BE2C (cell line): ENCODE results near the gene MYF5. TPM values are rescaled to one million over a fixed set of nuclear protein-coding genes. Genes with fewer than 3 reads are reported as not detected.
"Not testable (repeated sequence)": the region's sequence is repeated elsewhere in the genome, so short reads cannot be mapped to it uniquely, and the experiment has no call there.

Experiments used
- DNase-seq: peaks from one replicate; pipeline ENCODE4 v3.0.0-alpha.2; 2020
- H3K27me3 ChIP-seq: fragments of 250-450 bp; sonication (Bioruptor Pico); 2 replicates; pipeline ENCODE4 v1.5.1; 2020; ENCODE audit warnings: mild to moderate bottlenecking
- H3K36me3 ChIP-seq: fragments of 250-450 bp; sonication (Bioruptor Pico); 2 replicates; pipeline ENCODE4 v1.5.1; 2020; ENCODE audit warnings: mild to moderate bottlenecking
- H3K4me1 ChIP-seq: fragments of 250-450 bp; sonication (Bioruptor Pico); 2 replicates; pipeline ENCODE4 v1.5.1; 2020
- H3K4me3 ChIP-seq: 2 replicates; pipeline ENCODE4 v1.5.1; 2011; ENCODE audit warnings: low read depth, low read length
- H3K9me3 ChIP-seq: fragments of 250-450 bp; sonication (Bioruptor Pico); 2 replicates; pipeline ENCODE4 v1.5.1; 2020
- polyA plus RNA-seq: library from polyadenylated mRNA; unstranded; fragments of >200 nt; gene quantifications from one replicate; pipeline ENCODE4 v1.2.1, GENCODE V29; 2012; ENCODE audit warnings: low read depth, missing spikeins; ENCODE audit not compliant: insufficient read length, insufficient read depth
- TF ChIP-seq, protein P1 (sequence below): IDR thresholded peaks from 2 replicates; pipeline ENCODE4 v1.5.1; 2012; ENCODE audit warnings: mild to moderate bottlenecking, low read depth, low read length

MYF5 gene
- polyA plus RNA-seq: not detected

DNA sequence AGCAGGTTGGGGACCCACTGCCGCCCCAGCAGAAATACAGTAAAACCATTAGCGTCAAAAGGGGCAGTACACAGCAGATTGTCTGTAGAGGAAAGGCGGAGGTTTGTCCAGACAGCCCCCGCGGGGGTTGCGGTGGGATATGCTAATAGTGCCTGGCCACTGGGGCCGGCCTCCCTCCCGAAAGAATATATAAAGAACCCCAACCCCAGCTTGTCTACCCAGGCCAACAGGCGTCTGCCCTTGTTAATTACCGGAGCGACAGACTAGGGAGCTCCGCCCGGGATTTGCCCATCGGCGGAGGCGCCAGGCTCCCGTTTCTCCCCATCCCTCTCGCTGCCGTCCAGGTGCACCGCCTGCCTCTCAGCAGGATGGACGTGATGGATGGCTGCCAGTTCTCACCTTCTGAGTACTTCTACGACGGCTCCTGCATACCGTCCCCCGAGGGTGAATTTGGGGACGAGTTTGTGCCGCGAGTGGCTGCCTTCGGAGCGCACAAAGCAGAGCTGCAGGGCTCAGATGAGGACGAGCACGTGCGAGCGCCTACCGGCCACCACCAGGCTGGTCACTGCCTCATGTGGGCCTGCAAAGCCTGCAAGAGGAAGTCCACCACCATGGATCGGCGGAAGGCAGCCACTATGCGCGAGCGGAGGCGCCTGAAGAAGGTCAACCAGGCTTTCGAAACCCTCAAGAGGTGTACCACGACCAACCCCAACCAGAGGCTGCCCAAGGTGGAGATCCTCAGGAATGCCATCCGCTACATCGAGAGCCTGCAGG, at the start of gene MYF5:
Gene MYF5, plus strand, starts transcription at position 217 of the 774 bp plus-strand sequence. Its CDS starts 152 bp downstream, at position 369.
- DNase-seq: no peak
- H3K9me3 ChIP-seq: no peaks in the 10 kb centered on the region
- H3K4me3 ChIP-seq: no peak within 1 kb of the TSS
- no peaks in the 10 kb centered on the region for H3K36me3 ChIP-seq
- H3K4me1 ChIP-seq: no peaks in the 10 kb centered on the region
- TF ChIP-seq, protein P1, sequence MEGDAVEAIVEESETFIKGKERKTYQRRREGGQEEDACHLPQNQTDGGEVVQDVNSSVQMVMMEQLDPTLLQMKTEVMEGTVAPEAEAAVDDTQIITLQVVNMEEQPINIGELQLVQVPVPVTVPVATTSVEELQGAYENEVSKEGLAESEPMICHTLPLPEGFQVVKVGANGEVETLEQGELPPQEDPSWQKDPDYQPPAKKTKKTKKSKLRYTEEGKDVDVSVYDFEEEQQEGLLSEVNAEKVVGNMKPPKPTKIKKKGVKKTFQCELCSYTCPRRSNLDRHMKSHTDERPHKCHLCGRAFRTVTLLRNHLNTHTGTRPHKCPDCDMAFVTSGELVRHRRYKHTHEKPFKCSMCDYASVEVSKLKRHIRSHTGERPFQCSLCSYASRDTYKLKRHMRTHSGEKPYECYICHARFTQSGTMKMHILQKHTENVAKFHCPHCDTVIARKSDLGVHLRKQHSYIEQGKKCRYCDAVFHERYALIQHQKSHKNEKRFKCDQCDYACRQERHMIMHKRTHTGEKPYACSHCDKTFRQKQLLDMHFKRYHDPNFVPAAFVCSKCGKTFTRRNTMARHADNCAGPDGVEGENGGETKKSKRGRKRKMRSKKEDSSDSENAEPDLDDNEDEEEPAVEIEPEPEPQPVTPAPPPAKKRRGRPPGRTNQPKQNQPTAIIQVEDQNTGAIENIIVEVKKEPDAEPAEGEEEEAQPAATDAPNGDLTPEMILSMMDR: no peak
- H3K27me3 ChIP-seq: peaks cover 50% of the 10 kb centered on the region

DNA sequence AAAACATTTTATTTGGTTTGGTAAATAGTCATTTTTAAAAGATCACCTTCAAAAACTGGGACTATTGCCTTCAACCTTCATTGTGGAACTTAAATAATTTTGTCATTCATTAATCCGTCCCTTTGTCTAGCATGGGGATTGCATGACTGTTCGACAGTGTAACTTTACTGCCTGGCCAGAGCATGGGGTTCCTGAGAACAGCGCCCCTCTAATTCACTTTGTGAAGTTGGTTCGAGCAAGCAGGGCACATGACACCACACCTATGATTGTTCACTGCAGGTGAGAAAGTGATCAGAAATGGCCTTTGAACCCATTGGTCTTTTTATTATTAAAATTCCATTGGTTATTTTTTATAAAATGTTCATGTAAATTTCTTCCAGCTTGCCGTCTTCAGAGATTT, 46.5 kb upstream of the MYF5 start:
- Histone ChIP-seq H3K4me1 (no peaks in the 10 kb centered on the region), H3K27me3 (no peaks in the 10 kb centered on the region; the same call in 1 of the 2 replicates), H3K9me3 (no peaks in the 10 kb centered on the region), H3K36me3 (no peaks in the 10 kb centered on the region), H3K4me3 (no peak overlapping the region)
- DNase-seq: no peak
- TF ChIP-seq, protein P1: no peak

DNA sequence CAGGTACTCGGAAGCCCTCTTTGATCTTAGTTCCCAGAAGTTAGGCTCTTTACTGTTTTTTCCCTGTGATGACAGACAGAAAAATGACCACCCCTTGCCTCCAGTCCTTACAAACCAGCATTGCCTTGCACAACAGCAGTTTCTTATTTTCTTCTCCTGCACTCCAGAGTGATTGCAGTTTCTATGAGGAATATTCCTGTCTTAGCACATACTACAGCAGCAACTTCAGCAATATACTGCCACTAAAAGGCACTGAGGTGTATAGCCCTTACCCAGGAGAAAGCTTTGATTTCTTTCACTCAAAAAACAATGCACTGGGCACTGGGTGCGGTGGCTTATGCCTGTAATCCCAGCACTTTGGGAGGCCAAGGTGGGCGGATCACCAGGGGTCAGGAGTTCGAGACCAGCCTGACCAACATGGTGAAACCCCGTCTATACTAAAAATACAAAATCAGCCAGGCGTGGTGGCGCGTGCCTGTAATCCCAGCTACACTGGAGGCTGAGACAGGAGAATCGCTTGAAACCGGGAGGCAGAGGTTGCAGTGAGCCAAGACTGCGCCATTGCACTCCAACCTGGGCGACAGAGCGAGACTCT, 40.6 kb upstream of the MYF5 start:
- H3K9me3 ChIP-seq, H3K4me3 ChIP-seq, DNase-seq, H3K36me3 ChIP-seq, H3K4me1 ChIP-seq: not testable (repeated sequence)
- H3K27me3 ChIP-seq: peaks cover 20% of the 10 kb centered on the region

DNA sequence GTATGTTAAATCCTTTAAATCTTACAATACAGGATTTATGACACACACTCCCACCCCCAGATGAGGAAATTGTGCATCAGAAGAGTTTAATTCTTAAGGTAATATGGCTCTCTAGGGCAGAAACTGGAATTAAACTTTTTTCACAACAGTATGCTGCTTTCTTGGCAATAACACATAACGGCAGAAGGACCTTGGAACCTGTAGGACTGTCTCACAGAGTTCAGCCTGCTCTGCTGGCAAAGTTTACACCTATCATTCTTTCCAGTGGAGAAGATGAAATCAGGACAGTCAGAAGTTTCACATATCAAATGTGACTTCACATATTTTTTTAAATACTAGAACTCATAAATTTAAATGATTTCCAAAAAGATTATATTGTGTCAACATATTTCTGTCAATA, 39.9 kb upstream of the MYF5 start:
- no peak overlapping the region for H3K4me3 ChIP-seq
- DNase-seq: no peak
- no peaks in the 10 kb centered on the region for H3K36me3 ChIP-seq
- H3K9me3 ChIP-seq: no peaks in the 10 kb centered on the region
- H3K27me3 ChIP-seq: peaks cover 27% of the 10 kb centered on the region
- TF ChIP-seq, protein P1: no peak
- H3K4me1 ChIP-seq: no peaks in the 10 kb centered on the region

DNA sequence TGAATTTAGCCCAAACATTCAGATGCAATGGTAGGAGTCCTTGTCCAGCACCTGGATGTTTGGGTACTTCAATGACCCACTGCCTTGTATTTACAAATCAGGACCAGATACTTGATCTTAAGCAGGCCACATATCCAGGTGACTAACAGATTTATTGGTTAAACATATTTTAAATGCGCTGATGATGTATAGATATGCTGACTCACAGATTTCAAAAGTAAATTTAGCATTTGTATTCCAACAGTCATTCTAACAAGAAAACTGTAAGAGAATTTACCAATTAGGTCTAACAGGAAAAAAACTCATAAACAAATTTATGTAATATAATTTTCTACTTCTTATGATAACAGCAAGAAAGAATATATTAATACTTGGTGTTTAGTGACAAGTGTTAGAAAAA, 38.7 kb upstream of the MYF5 start:
- TF ChIP-seq, protein P1: no peak
- no peak for DNase-seq
- Histone ChIP-seq H3K27me3 (peaks cover 28% of the 10 kb centered on the region), H3K36me3 (no peaks in the 10 kb centered on the region), H3K4me1 (no peaks in the 10 kb centered on the region), H3K9me3 (no peaks in the 10 kb centered on the region), H3K4me3 (no peak overlapping the region)

DNA sequence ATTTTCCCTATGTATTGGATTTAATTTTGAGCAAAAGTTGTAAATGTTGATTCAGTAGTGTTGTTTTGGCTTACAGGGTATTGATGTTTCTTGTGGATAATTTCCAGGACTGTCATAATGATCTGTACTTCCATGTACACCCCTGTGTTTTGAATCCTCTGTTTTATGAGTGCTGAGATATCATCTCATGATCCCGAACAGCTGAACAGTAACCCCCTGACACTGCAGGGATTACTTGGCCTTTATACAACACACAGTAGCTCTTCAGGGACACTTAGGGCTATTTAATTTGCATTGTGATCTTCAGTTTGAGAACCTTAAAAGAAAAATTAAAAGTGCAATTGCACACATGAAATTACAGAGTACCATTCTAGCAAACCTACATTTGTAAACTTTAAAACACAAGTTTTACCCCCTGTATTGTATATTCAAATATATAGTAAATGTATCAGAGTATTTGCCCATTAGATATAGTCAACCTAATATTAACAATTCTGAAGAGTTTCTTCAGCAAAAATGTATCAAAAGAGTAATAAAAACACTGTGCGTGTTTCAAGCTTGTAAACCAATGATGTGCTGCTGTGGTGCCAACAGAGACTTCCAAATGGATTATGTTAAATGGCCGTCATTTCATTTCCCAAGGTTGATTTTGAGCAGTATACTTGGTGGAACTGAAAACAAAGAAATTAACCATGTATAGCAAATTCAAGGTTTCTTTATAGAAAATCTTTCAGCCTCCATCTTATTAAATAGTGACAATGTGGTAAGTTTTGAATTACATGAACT, 37.2 kb upstream of the MYF5 start:
- Histone ChIP-seq H3K27me3 (peaks cover 28% of the 10 kb centered on the region), H3K36me3 (no peaks in the 10 kb centered on the region), H3K9me3 (no peaks in the 10 kb centered on the region), H3K4me1 (no peaks in the 10 kb centered on the region), H3K4me3 (no peak overlapping the region)
- TF ChIP-seq, protein P1: no peak
- no peak for DNase-seq
